OCI-LY1 (cell line): ENCODE measurements around the gene DOCK6.

Source experiments
- EZH2 ChIP-seq: fragments of 200-600 bp; sonication (generic), shearing (Covaris generic); IDR thresholded peaks from 2 replicates; pipeline ENCODE4 v1.8.0; 2017; ENCODE audit warnings: borderline replicate concordance, mixed run types, mild to moderate bottlenecking, antibody characterized with exemption, low read length, moderate library complexity, mixed read lengths
- TF ChIP-seq, protein P1 (sequence below): fragments of 200-600 bp; sonication (generic), shearing (Covaris generic); IDR thresholded peaks from 2 replicates; pipeline ENCODE4 v1.5.1; 2017; ENCODE audit warnings: mild to moderate bottlenecking, antibody characterized with exemption, low read length, moderate library complexity, mixed read lengths

DNA sequence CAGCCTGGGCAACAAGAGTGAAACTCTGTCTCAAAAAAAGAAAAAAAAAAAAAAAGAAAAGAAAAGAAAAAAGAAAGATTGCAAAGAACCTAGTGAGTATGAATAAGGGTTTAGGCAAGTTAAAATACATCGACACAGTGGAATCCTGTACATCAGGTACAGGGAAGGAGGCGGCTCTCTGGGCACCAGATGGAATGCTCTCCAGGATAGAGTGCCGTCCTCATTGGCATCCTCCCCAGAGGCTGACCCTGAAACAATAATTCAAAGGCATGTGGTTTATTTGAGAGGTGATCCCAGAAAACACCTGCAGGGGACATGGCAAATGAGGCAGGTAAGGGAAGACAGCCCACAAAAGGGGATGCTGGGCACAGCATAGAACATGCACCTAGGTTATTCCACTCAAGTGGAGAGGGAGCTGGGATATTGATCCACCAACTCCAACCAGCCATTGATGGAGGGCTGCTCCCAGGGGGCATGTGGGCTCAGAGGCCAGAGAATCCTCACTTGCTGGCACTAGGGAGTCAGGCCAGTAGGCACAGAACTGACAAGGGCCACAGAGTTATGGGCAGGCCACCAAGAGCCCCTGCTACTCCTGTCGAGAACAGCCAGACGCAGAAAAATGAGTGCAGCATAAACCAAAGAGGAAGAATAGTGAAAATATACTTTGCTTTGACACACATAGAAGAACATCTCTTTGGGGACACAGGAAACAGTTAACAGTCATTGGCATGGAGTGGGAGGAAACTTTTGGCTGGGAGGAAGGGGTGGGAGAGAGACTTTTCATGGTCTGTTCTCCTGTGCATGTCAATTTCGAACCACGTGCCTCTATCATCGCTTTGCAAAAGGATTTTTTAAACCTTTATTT, 37.9 kb upstream of the DOCK6 start:
- TF ChIP-seq, protein P1, sequence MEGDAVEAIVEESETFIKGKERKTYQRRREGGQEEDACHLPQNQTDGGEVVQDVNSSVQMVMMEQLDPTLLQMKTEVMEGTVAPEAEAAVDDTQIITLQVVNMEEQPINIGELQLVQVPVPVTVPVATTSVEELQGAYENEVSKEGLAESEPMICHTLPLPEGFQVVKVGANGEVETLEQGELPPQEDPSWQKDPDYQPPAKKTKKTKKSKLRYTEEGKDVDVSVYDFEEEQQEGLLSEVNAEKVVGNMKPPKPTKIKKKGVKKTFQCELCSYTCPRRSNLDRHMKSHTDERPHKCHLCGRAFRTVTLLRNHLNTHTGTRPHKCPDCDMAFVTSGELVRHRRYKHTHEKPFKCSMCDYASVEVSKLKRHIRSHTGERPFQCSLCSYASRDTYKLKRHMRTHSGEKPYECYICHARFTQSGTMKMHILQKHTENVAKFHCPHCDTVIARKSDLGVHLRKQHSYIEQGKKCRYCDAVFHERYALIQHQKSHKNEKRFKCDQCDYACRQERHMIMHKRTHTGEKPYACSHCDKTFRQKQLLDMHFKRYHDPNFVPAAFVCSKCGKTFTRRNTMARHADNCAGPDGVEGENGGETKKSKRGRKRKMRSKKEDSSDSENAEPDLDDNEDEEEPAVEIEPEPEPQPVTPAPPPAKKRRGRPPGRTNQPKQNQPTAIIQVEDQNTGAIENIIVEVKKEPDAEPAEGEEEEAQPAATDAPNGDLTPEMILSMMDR: no peak
- no peak for TF ChIP-seq EZH2
